BJ (cell line): ENCODE measurements around the gene TJP3. TPM values are rescaled to one million over a fixed set of nuclear protein-coding genes. Genes with fewer than 3 reads are reported as not detected.

Experiments
- CTCF ChIA-PET: fragments of 350-600 bp; formaldehyde crosslinking; extraction: SDS; loops from one replicate; lab custom pipeline; 2021; ENCODE audit warnings: antibody characterized with exemption, inconsistent platforms; lab: Yijun Ruan, JAX
- POLR2A ChIA-PET: fragments of 300-600 bp; sonication (Branson Sonifier 250); formaldehyde crosslinking; extraction: SDS; loops from one replicate; lab custom pipeline; 2021; ENCODE audit warnings: antibody characterized with exemption; lab: Charles Lee
- DNase-seq: peaks from one replicate; pipeline ENCODE4 v3.0.0-alpha.2; 2011; ENCODE audit warnings: low read depth
- H3K27me3 ChIP-seq: 2 replicates; pipeline ENCODE4 v1.6.0; 2011; ENCODE audit warnings: low read length; ENCODE audit not compliant: control insufficient read depth, insufficient read depth
- H3K36me3 ChIP-seq: 2 replicates; pipeline ENCODE4 v1.5.1; 2011; ENCODE audit warnings: low read length; ENCODE audit not compliant: control insufficient read depth, insufficient read depth
- H3K4me3 ChIP-seq: 2 replicates; pipeline ENCODE4 v1.5.1; 2011; ENCODE audit warnings: low read depth, mild to moderate bottlenecking, control low read depth, low read length
- polyA plus RNA-seq: library from polyadenylated mRNA; depleted of rRNA; stranded (reverse); fragments of >200 nt; gene quantifications from 2 replicates; pipeline ENCODE4 v1.2.3, GENCODE V29; 2011
- TF ChIP-seq, protein P1 (sequence below): IDR thresholded peaks from 2 replicates; pipeline ENCODE4 v1.5.1; 2011; ENCODE audit warnings: low read depth, mild to moderate bottlenecking, control low read depth, inconsistent platforms, low read length, moderate library complexity; ENCODE audit not compliant: insufficient read depth

TJP3 gene
- polyA plus RNA-seq, 1 experiment = not detected

DNA sequence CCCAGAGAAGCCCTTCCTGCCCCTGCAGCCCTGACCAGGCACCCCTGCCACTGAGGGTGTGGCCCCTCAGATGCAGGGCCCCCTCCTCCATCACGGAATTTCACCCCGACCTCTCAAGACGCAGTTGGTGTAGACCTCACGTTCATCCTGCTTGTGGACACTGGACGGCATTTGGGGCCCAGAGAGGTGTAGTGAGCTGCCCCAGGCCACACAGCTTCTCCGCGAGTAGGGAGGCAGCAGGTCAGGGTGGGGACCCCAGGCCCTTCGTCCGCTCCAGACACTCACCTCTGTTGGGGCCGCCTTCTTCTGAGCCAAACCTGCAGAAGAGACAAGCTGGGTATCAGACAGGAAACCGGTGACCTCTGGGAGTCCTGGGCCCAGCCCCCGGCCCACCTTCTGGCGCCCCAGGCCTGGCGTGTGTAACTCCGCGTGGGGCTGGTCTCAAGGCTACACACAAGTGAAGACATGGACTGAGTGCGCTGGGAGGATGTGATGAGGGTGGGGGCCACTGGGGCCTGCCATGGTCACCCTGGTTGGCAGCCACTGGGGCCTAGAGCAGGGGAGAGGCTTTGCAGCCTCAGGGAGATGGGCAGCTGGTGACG, 41.0 kb upstream of the TJP3 start:
- Histone ChIP-seq H3K36me3 (peaks cover 19% of the 10 kb centered on the region), H3K4me3 (no peak overlapping the region), H3K27me3 (no peaks in the 10 kb centered on the region)
- ChIA-PET POLR2A (no interaction called here), CTCF (interaction anchor here (1.0 to 5.9 kb wide), 9 partner anchors 8 to 51 kb away, joined by 3 to 99 read pairs (median 4); partner anchors contain the start of gene PIP5K1C)
- TF ChIP-seq, protein P1, sequence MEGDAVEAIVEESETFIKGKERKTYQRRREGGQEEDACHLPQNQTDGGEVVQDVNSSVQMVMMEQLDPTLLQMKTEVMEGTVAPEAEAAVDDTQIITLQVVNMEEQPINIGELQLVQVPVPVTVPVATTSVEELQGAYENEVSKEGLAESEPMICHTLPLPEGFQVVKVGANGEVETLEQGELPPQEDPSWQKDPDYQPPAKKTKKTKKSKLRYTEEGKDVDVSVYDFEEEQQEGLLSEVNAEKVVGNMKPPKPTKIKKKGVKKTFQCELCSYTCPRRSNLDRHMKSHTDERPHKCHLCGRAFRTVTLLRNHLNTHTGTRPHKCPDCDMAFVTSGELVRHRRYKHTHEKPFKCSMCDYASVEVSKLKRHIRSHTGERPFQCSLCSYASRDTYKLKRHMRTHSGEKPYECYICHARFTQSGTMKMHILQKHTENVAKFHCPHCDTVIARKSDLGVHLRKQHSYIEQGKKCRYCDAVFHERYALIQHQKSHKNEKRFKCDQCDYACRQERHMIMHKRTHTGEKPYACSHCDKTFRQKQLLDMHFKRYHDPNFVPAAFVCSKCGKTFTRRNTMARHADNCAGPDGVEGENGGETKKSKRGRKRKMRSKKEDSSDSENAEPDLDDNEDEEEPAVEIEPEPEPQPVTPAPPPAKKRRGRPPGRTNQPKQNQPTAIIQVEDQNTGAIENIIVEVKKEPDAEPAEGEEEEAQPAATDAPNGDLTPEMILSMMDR = no peak
- no peak for DNase-seq

DNA sequence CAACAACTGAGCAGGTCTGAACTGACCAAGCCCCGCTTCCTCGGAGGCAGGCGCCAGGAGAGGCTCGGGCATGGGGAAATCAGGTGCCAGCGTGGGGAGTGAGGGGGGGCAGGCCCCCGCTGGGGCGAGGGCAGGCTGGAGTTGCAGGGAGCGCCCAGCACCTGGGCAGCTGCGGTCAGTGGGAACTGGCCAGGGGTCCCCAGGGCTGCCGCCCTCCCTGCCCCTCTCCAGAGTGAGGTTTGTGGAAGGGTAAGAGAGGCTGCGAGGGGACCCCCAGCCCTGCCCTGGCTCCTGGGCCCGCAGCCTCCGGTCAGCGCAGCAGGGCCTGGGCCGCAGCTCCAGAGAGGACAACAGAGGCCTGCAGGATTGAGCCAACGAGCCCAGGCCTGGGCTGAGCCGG, 40.4 kb upstream of the TJP3 start:
- Histone ChIP-seq H3K4me3 (no peak overlapping the region), H3K36me3 (peaks cover 17% of the 10 kb centered on the region), H3K27me3 (no peaks in the 10 kb centered on the region)
- ChIA-PET POLR2A (interaction anchor here (0.5 kb wide), 1 partner anchor 32 kb away, joined by 3 read pairs; no protein-coding TSS in a partner anchor), CTCF (interaction anchor here (1.0 to 5.9 kb wide), 6 partner anchors 8 to 50 kb away, joined by 3 to 99 read pairs (median 4); partner anchors contain the start of gene PIP5K1C)
- no peak for DNase-seq
- TF ChIP-seq, protein P1 = no peak

DNA sequence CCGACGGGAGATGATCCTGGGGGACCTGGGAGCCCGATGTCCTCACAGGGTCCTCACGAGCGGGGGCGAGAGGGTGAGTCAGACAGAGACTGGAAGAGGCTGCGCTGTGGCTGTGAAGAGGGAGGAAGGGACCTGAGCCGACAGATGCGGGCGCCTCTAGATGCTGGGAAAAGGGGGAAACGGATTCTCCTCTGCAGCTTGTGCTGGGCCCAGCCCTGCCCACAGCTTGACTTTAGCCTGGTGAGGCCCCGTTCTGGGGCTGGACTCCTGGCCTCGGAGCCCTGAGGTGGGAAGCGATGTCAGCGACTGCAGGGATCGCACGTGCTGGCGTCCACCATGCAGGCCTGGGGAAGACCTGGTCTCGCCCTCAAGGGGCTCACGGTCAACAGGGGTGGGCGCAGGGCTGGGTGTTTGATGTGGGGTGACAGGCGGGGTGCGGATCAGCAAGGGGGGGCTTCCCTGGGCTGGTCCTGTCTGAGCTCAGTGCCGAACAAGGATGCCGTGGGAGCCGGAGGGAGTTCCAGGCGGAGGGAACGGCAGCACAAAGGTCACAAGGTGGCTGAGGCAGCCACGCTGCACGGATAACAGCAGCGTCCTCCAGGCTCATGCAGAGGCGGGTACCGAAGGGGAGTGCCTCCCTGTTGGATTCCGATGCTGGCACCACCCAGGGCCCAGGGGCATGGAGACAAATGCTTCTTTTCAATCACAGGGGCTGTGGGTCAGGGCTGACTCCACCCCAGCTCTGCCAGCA, 39.7 kb upstream of the TJP3 start:
- POLR2A ChIA-PET = interaction anchor here (0.5 kb wide), 1 partner anchor 31 kb away, joined by 3 read pairs; no protein-coding TSS in a partner anchor
- TF ChIP-seq, protein P1 = no peak

DNA sequence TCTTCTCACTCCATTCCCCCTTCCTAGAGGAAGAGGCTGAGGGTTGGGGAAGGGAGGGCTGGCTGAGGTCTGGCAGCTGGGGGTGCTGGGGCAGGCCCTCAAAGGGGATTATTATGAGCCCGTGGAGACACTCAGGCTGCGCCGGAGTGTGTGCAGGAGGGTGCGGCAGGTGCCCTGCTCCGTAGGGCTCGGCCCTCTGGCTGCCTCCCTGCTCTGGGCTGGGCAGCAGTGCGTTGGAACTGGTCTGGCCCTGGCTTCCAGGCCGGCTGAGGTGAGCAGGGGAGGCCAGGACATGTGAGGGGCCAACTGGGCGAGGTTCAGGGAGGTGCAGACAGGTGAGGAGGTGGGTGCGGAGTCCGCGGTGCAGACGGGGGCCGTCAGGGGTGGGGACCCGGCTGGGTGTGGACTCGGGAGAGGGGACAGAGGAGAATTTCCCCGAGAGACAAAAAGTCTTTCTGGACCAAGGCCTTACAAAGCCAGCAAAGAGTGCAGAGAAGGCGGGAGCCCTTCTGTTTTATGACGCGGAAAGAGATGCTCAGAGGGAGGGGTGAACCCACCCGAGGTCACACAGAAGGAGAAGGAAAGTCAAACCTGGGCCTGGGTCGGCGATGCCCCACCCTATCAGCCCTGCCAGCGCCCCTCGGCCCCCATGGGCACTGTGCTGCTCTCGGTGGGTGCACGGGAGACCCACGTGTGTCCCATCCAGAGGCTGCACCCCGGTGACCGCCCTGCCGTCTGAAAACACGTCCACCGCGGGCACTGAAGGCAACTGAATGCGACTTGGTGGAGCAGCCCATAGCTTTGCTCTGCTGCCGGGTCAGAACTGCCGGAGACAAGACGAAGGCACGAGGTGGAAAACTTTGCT, 38.9 kb upstream of the TJP3 start:
- TF ChIP-seq, protein P1 = no peak
- no peak for DNase-seq
- POLR2A ChIA-PET = no interaction called here
- Histone ChIP-seq H3K27me3 (no peaks in the 10 kb centered on the region), H3K36me3 (peaks cover 10% of the 10 kb centered on the region), H3K4me3 (no peak overlapping the region)
- CTCF ChIA-PET = interaction anchor here (5.9 kb wide), 1 partner anchor 32 kb away, joined by 99 read pairs; the partner anchor contains the start of gene PIP5K1C

More for the DNA sequence above, 39.7 kb upstream of the TJP3 start:
- no peak overlapping the region for H3K4me3 ChIP-seq
- peaks cover 14% of the 10 kb centered on the region for H3K36me3 ChIP-seq
- CTCF ChIA-PET = interaction anchor here (1.3 to 5.9 kb wide), 5 partner anchors 9 to 50 kb away, joined by 3 to 99 read pairs (median 4); partner anchors contain the start of gene PIP5K1C
- no peak for DNase-seq
- H3K27me3 ChIP-seq = no peaks in the 10 kb centered on the region
